B cell (primary cell): ENCODE measurements around the gene CLIC2. TPM values are rescaled to one million over a fixed set of nuclear protein-coding genes. Genes with fewer than 3 reads are reported as not detected.
"Not testable (repeated sequence)": the region's sequence is repeated elsewhere in the genome, so short reads cannot be mapped to it uniquely, and the experiment has no call there.

Source experiments
- ATAC-seq: fragments of 200-7000 bp; cut with Tn5 transposase; one replicate; pipeline ENCODE4 v1.10.0; 2021; ENCODE audit warnings: low read depth, mild to moderate bottlenecking, moderate number of reproducible peaks, moderate library complexity
- CTCF ChIA-PET: fragments of 350-600 bp; sonication (Branson Sonifier 250); formaldehyde crosslinking; loops from one replicate; lab custom pipeline; 2021; ENCODE audit warnings: antibody characterized with exemption, inconsistent platforms; lab: Charles Lee
- POLR2A ChIA-PET: fragments of 350-600 bp; sonication (Branson Sonifier 250); formaldehyde crosslinking; loops from one replicate; lab custom pipeline; 2021; ENCODE audit warnings: antibody characterized with exemption; lab: Charles Lee
- DNase-seq: peaks from one replicate; pipeline ENCODE4 v3.0.0; 2013
- H2AFZ ChIP-seq: 2 replicates; pipeline ENCODE4 v1.6.1; 2012; ENCODE audit warnings: mild to moderate bottlenecking, low read depth, low read length; ENCODE audit not compliant: insufficient read depth, poor library complexity, severe bottlenecking
- H3K27ac ChIP-seq, 2 donors: 1 replicate in 1 of 2; 2 replicates in 1 of 2; pipeline ENCODE4 v1.5.1; 2012 to 2013; ENCODE audit warnings: low read length in 2 of 2, mild to moderate bottlenecking in 2 of 2, moderate library complexity in 1 of 2
- H3K27me3 ChIP-seq, 4 experiments: fragments of 200-600 bp in 1 of 4; sonication (generic) in 1 of 4; replicated peaks in 1 of 4; 1 replicate in 2 of 4; 2 replicates in 2 of 4; pipeline versions ENCODE4 v1.6.1 to v1.7.0; 2013 to 2016; ENCODE audit warnings: low read length in 3 of 4, mild to moderate bottlenecking in 2 of 4, mixed read lengths in 1 of 4, moderate library complexity in 1 of 4; ENCODE audit not compliant: insufficient read depth in 4 of 4, control insufficient read depth in 3 of 4; ENCODE audit errors: control extremely low read depth in 1 of 4
- H3K36me3 ChIP-seq, 2 experiments: replicated peaks in 1 of 2; 1 replicate in 1 of 2; 2 replicates in 1 of 2; pipeline versions ENCODE4 v1.6.1 to v1.7.1; 2013; ENCODE audit warnings: low read length in 1 of 2; ENCODE audit not compliant: insufficient read depth in 2 of 2, control insufficient read depth in 1 of 2; ENCODE audit errors: control extremely low read depth in 1 of 2, extremely low read depth in 1 of 2
- H3K4me1 ChIP-seq, 2 donors: fragments of 200-600 bp in 1 of 2; sonication (generic) in 1 of 2; 1 replicate in 1 of 2; 2 replicates in 1 of 2; pipeline versions ENCODE4 v1.5.1 to v1.6.1; 2013 to 2017; ENCODE audit warnings: low read length in 2 of 2; ENCODE audit not compliant: control insufficient read depth in 2 of 2, insufficient read depth in 2 of 2
- H3K4me2 ChIP-seq: replicated peaks from 2 replicates; pipeline ENCODE3; 2012; ENCODE audit warnings: mild to moderate bottlenecking, low read depth, low read length; ENCODE audit not compliant: poor library complexity, severe bottlenecking
- H3K4me3 ChIP-seq, 5 experiments: fragments of 200-600 bp in 1 of 5; sonication (generic) in 1 of 5; 1 replicate in 3 of 5; 2 replicates in 2 of 5; pipeline versions ENCODE4 v1.5.1 to v1.7.0; 2011 to 2016; ENCODE audit warnings: low read length in 4 of 5, mild to moderate bottlenecking in 4 of 5, low read depth in 2 of 5, control low read depth in 1 of 5, moderate library complexity in 1 of 5; ENCODE audit not compliant: insufficient read depth in 1 of 5; ENCODE audit errors: control extremely low read depth in 1 of 5, extremely low read depth in 1 of 5
- H3K79me2 ChIP-seq: fragments of 200-600 bp; sonication (generic); one replicate; pipeline ENCODE4 v1.6.0; 2016; ENCODE audit warnings: low read length; ENCODE audit not compliant: control insufficient read depth, insufficient read depth
- H3K9ac ChIP-seq: fragments of 200-600 bp; sonication (generic); 2 replicates; pipeline ENCODE4 v1.6.1; 2017; ENCODE audit warnings: mild to moderate bottlenecking, low read length, moderate library complexity
- H3K9me3 ChIP-seq, 3 donors: one replicate each; pipeline versions ENCODE4 v1.6.1 to v1.7.1; 2013; ENCODE audit warnings: low read length in 2 of 3; ENCODE audit not compliant: control insufficient read depth in 2 of 3, insufficient read depth in 1 of 3; ENCODE audit errors: control extremely low read depth in 1 of 3
- H4K20me1 ChIP-seq: 2 replicates; pipeline ENCODE4 v1.6.0; 2012; ENCODE audit warnings: mild to moderate bottlenecking, low read length; ENCODE audit not compliant: insufficient read depth, control insufficient read depth, poor library complexity, severe bottlenecking
- H3K27ac Mint-ChIP-seq: one replicate; pipeline ENCODE4 v1.8.0; 2021; ENCODE audit warnings: mixed read lengths
- H3K27me3 Mint-ChIP-seq: one replicate; pipeline ENCODE4 v1.8.0; 2021; ENCODE audit warnings: mixed read lengths
- H3K4me1 Mint-ChIP-seq: one replicate; pipeline ENCODE4 v1.8.0; 2021; ENCODE audit warnings: mixed read lengths
- H3K4me3 Mint-ChIP-seq: one replicate; pipeline ENCODE4 v1.8.0; 2021; ENCODE audit warnings: mixed read lengths
- H3K9me3 Mint-ChIP-seq: one replicate; pipeline ENCODE4 v1.8.0; 2022; ENCODE audit warnings: mixed read lengths; ENCODE audit not compliant: insufficient read depth
- WGBS: methylation state at CpG from one replicate; pipeline ENCODE4 v1.1.5; 2013; ENCODE audit warnings: missing lambda C conversion rate; ENCODE audit not compliant: insufficient coverage; 5-methylcytosine and 5-hydroxymethylcytosine counted together
- intact Hi-C: fragments of 100-400 bp; cut with micrococcal nuclease; formaldehyde crosslinking; loops from one replicate; pipeline ENCODE4 v1.10.0; 2022
- polyA plus RNA-seq: library from polyadenylated mRNA; depleted of rRNA; stranded (reverse); fragments of >200 nt; gene quantifications from 2 replicates; pipeline ENCODE4 v1.2.3, GENCODE V29; 2012
- total RNA-seq, 2 donors: library from RNA; stranded (reverse); fragments of 120-200 nt in 1 of 2; gene quantifications; 1 replicate in 1 of 2; 2 replicates in 1 of 2; pipeline versions ENCODE4 v1.2.3 to v1.2.4, GENCODE V29; 2013 to 2022

Gene CLIC2
- total and polyA plus RNA-seq, 2 donors (not counting 1 experiment from before 2014, with no cell fraction given): 0.15 to 0.16 TPM

- POLR2A ChIA-PET, H4K20me1 ChIP-seq, H2AFZ ChIP-seq, H3K4me3 Mint-ChIP-seq, H3K27ac ChIP-seq, H3K27ac Mint-ChIP-seq, DNase-seq, H3K9me3 ChIP-seq, H3K79me2 ChIP-seq, H3K27me3 Mint-ChIP-seq, H3K4me1 ChIP-seq, CTCF ChIA-PET, H3K36me3 ChIP-seq, H3K4me3 ChIP-seq, H3K4me2 ChIP-seq, H3K9me3 Mint-ChIP-seq, intact Hi-C loops, H3K27me3 ChIP-seq, H3K9ac ChIP-seq, ATAC-seq, H3K4me1 Mint-ChIP-seq: not testable (repeated sequence)
- no CpG with 5 or more reads among the region's 7 CpGs for WGBS
Measured at GRCh38 chrX:155379802-155380201, 45.4 kb upstream of the CLIC2 start.

- H3K4me2 ChIP-seq, H3K9me3 Mint-ChIP-seq, H3K79me2 ChIP-seq, intact Hi-C loops, H3K9ac ChIP-seq, H3K4me1 ChIP-seq, POLR2A ChIA-PET, H3K4me3 Mint-ChIP-seq, DNase-seq, H3K27ac ChIP-seq, H3K4me3 ChIP-seq, H3K27me3 Mint-ChIP-seq, H4K20me1 ChIP-seq, H3K27me3 ChIP-seq, H3K9me3 ChIP-seq, CTCF ChIA-PET, H3K36me3 ChIP-seq, H2AFZ ChIP-seq, H3K27ac Mint-ChIP-seq, H3K4me1 Mint-ChIP-seq: not testable (repeated sequence)
- ATAC-seq: peak; percentile 41
- no CpG with 5 or more reads among the region's 9 CpGs for WGBS
Measured at GRCh38 chrX:155373777-155374458, 39.5 kb upstream of the CLIC2 start.

GRCh38 chrX:155363712-155364111, 29.3 kb upstream of the CLIC2 start:
- H3K4me3 Mint-ChIP-seq: not testable (repeated sequence)

GRCh38 chrX:155349448-155349847, 15.0 kb upstream of the CLIC2 start:
- H3K4me3 Mint-ChIP-seq, H3K4me2 ChIP-seq, H3K27me3 ChIP-seq, H3K79me2 ChIP-seq, DNase-seq, H3K4me3 ChIP-seq, intact Hi-C loops, H3K4me1 ChIP-seq, H3K4me1 Mint-ChIP-seq, ATAC-seq, H3K9ac ChIP-seq, H4K20me1 ChIP-seq, H3K27ac ChIP-seq, H2AFZ ChIP-seq, H3K36me3 ChIP-seq, CTCF ChIA-PET, H3K9me3 Mint-ChIP-seq, H3K27me3 Mint-ChIP-seq, H3K9me3 ChIP-seq, POLR2A ChIA-PET, H3K27ac Mint-ChIP-seq: not testable (repeated sequence)
- WGBS: no CpG with 5 or more reads among the region's 4 CpGs

More at GRCh38 chrX:155363712-155364111, 29.3 kb upstream of the CLIC2 start:
- H3K9ac ChIP-seq, intact Hi-C loops, H3K36me3 ChIP-seq, H2AFZ ChIP-seq, H3K9me3 Mint-ChIP-seq, H3K4me3 ChIP-seq, H3K4me2 ChIP-seq, CTCF ChIA-PET, H3K79me2 ChIP-seq, H3K4me1 Mint-ChIP-seq, H3K4me1 ChIP-seq, H3K27ac Mint-ChIP-seq, DNase-seq, H4K20me1 ChIP-seq, H3K9me3 ChIP-seq, H3K27me3 Mint-ChIP-seq, ATAC-seq, H3K27ac ChIP-seq, H3K27me3 ChIP-seq, POLR2A ChIA-PET: not testable (repeated sequence)
- WGBS: no CpG with 5 or more reads among the region's 7 CpGs
